ENCODE measurements around the gene TKTL2.

The TKTL2 gene

GRCh38 chr4:163473576-163473975, at the start of gene TKTL2:
TKTL2 (minus strand) TSS chr4:163473754; CDS start chr4:163473734, 20 bp downstream.
- H3K27me3 ChIP-seq (ENCODE audit: control insufficient read depth, insufficient read depth, low read length): no peaks in the 10 kb centered on the region
- no peak for DNase-seq (ENCODE audit: low read depth, low spot score)
- H3K9me3 ChIP-seq (ENCODE audit: control insufficient read depth, insufficient read depth, low read length): no peaks in the 10 kb centered on the region
- no peak within 1 kb of the TSS for H3K27ac ChIP-seq (ENCODE audit: low read length)
- no peaks in the 10 kb centered on the region for H3K4me1 ChIP-seq (ENCODE audit: control insufficient read depth, insufficient read depth, low read length)
- H3K36me3 ChIP-seq (ENCODE audit: control insufficient read depth, insufficient read depth, low read length): no peaks in the 10 kb centered on the region
- WGBS (ENCODE audit: insufficient coverage, insufficient read length): no CpG with 5 or more reads among the region's 32 CpGs
- H3K4me3 ChIP-seq (ENCODE audit: low read length): no peak within 1 kb of the TSS

- no peak for DNase-seq (ENCODE audit: low read depth, low spot score)
- no peaks in the 10 kb centered on the region for H3K9me3 ChIP-seq (ENCODE audit: control insufficient read depth, insufficient read depth, low read length)
- no peaks in the 10 kb centered on the region for H3K4me1 ChIP-seq (ENCODE audit: control insufficient read depth, insufficient read depth, low read length)
- no CpG with 5 or more reads among the region's 8 CpGs for WGBS (ENCODE audit: insufficient coverage, insufficient read length)
- H3K27me3 ChIP-seq (ENCODE audit: control insufficient read depth, insufficient read depth, low read length): no peaks in the 10 kb centered on the region
- no peak overlapping the region for H3K27ac ChIP-seq (ENCODE audit: low read length)
- no peak overlapping the region for H3K4me3 ChIP-seq (ENCODE audit: low read length)
- H3K36me3 ChIP-seq (ENCODE audit: control insufficient read depth, insufficient read depth, low read length): peaks cover 11% of the 10 kb centered on the region; the same call in 1 of the 2 replicates
Observed at GRCh38 chr4:163515198-163515597, 41.6 kb upstream of the TKTL2 start.

GRCh38 chr4:163505374-163505773, 31.8 kb upstream of the TKTL2 start:
- 100% methylated on average over 2 of the region's 3 CpGs for WGBS (ENCODE audit: insufficient coverage, insufficient read length)
- Histone ChIP-seq H3K27ac (ENCODE audit: low read length) (no peak overlapping the region), H3K4me1 (ENCODE audit: control insufficient read depth, insufficient read depth, low read length) (no peaks in the 10 kb centered on the region), H3K36me3 (ENCODE audit: control insufficient read depth, insufficient read depth, low read length) (peaks cover 4% of the 10 kb centered on the region; the same call in 1 of the 2 replicates), H3K27me3 (ENCODE audit: control insufficient read depth, insufficient read depth, low read length) (no peaks in the 10 kb centered on the region), H3K9me3 (ENCODE audit: control insufficient read depth, insufficient read depth, low read length) (no peaks in the 10 kb centered on the region), H3K4me3 (ENCODE audit: low read length) (no peak overlapping the region)
- no peak for DNase-seq (ENCODE audit: low read depth, low spot score)

GRCh38 chr4:163500586-163500985, 27.0 kb upstream of the TKTL2 start:
- Histone ChIP-seq H3K9me3 (ENCODE audit: control insufficient read depth, insufficient read depth, low read length) (no peaks in the 10 kb centered on the region), H3K4me1 (ENCODE audit: control insufficient read depth, insufficient read depth, low read length) (no peaks in the 10 kb centered on the region), H3K4me3 (ENCODE audit: low read length) (no peak overlapping the region), H3K27ac (ENCODE audit: low read length) (no peak overlapping the region), H3K27me3 (ENCODE audit: control insufficient read depth, insufficient read depth, low read length) (no peaks in the 10 kb centered on the region), H3K36me3 (ENCODE audit: control insufficient read depth, insufficient read depth, low read length) (no peaks in the 10 kb centered on the region)
- no peak for DNase-seq (ENCODE audit: low read depth, low spot score)
- no CpG with 5 or more reads among the region's 1 CpG for WGBS (ENCODE audit: insufficient coverage, insufficient read length)

- Histone ChIP-seq H3K36me3 (ENCODE audit: control insufficient read depth, insufficient read depth, low read length) (no peaks in the 10 kb centered on the region), H3K4me1 (ENCODE audit: control insufficient read depth, insufficient read depth, low read length) (no peaks in the 10 kb centered on the region), H3K27ac (ENCODE audit: low read length) (no peak overlapping the region), H3K27me3 (ENCODE audit: control insufficient read depth, insufficient read depth, low read length) (no peaks in the 10 kb centered on the region), H3K4me3 (ENCODE audit: low read length) (peak overlapping the region; percentile 29; the same call in 1 of the 2 replicates), H3K9me3 (ENCODE audit: control insufficient read depth, insufficient read depth, low read length) (no peaks in the 10 kb centered on the region)
- DNase-seq (ENCODE audit: low read depth, low spot score): no peak
- WGBS (ENCODE audit: insufficient coverage, insufficient read length): no CpG with 5 or more reads among the region's 1 CpG
Observed at GRCh38 chr4:163495900-163496299, 22.3 kb upstream of the TKTL2 start.

GRCh38 chr4:163494360-163495241, 21.0 kb upstream of the TKTL2 start, which contains the start of gene TMA16:
TMA16 (plus strand) TSS chr4:163494690; CDS start chr4:163494802, 112 bp downstream.
- Histone ChIP-seq H3K4me3 (ENCODE audit: low read length) (peak within 1 kb of the TSS; percentile 82), H3K27me3 (ENCODE audit: control insufficient read depth, insufficient read depth, low read length) (no peaks in the 10 kb centered on the region), H3K9me3 (ENCODE audit: control insufficient read depth, insufficient read depth, low read length) (no peaks in the 10 kb centered on the region), H3K36me3 (ENCODE audit: control insufficient read depth, insufficient read depth, low read length) (no peaks in the 10 kb centered on the region), H3K27ac (ENCODE audit: low read length) (no peak within 1 kb of the TSS), H3K4me1 (ENCODE audit: control insufficient read depth, insufficient read depth, low read length) (no peaks in the 10 kb centered on the region)
- peak; percentile 80 for DNase-seq (ENCODE audit: low read depth, low spot score)
- WGBS (ENCODE audit: insufficient coverage, insufficient read length): no CpG with 5 or more reads among the region's 64 CpGs

GRCh38 chr4:163493643-163494359, 20.2 kb upstream of the TKTL2 start:
- no CpG with 5 or more reads among the region's 28 CpGs for WGBS (ENCODE audit: insufficient coverage, insufficient read length)
- H3K4me1 ChIP-seq (ENCODE audit: control insufficient read depth, insufficient read depth, low read length): no peaks in the 10 kb centered on the region
- H3K27ac ChIP-seq (ENCODE audit: low read length): no peak overlapping the region
- H3K27me3 ChIP-seq (ENCODE audit: control insufficient read depth, insufficient read depth, low read length): no peaks in the 10 kb centered on the region
- H3K9me3 ChIP-seq (ENCODE audit: control insufficient read depth, insufficient read depth, low read length): no peaks in the 10 kb centered on the region
- no peak for DNase-seq (ENCODE audit: low read depth, low spot score)
- peak overlapping the region; percentile 82; the same call in 1 of the 2 replicates for H3K4me3 ChIP-seq (ENCODE audit: low read length)
- H3K36me3 ChIP-seq (ENCODE audit: control insufficient read depth, insufficient read depth, low read length): no peaks in the 10 kb centered on the region

- Histone ChIP-seq H3K9me3 (ENCODE audit: control insufficient read depth, insufficient read depth, low read length) (no peaks in the 10 kb centered on the region), H3K4me1 (ENCODE audit: control insufficient read depth, insufficient read depth, low read length) (no peaks in the 10 kb centered on the region), H3K36me3 (ENCODE audit: control insufficient read depth, insufficient read depth, low read length) (no peaks in the 10 kb centered on the region), H3K27ac (ENCODE audit: low read length) (no peak overlapping the region), H3K27me3 (ENCODE audit: control insufficient read depth, insufficient read depth, low read length) (no peaks in the 10 kb centered on the region), H3K4me3 (ENCODE audit: low read length) (no peak overlapping the region)
- DNase-seq (ENCODE audit: low read depth, low spot score): no peak
- no CpG with 5 or more reads among the region's 6 CpGs for WGBS (ENCODE audit: insufficient coverage, insufficient read length)
Observed at GRCh38 chr4:163492951-163493504, 19.5 kb upstream of the TKTL2 start.

- H3K4me1 ChIP-seq (ENCODE audit: control insufficient read depth, insufficient read depth, low read length): no peaks in the 10 kb centered on the region
- H3K36me3 ChIP-seq (ENCODE audit: control insufficient read depth, insufficient read depth, low read length): no peaks in the 10 kb centered on the region
- no peak overlapping the region for H3K27ac ChIP-seq (ENCODE audit: low read length)
- WGBS (ENCODE audit: insufficient coverage, insufficient read length): no CpG with 5 or more reads among the region's 1 CpG
- no peak overlapping the region for H3K4me3 ChIP-seq (ENCODE audit: low read length)
- DNase-seq (ENCODE audit: low read depth, low spot score): no peak
- no peaks in the 10 kb centered on the region for H3K9me3 ChIP-seq (ENCODE audit: control insufficient read depth, insufficient read depth, low read length)
- no peaks in the 10 kb centered on the region for H3K27me3 ChIP-seq (ENCODE audit: control insufficient read depth, insufficient read depth, low read length)
Observed at GRCh38 chr4:163489929-163490328, 16.4 kb upstream of the TKTL2 start.

- Histone ChIP-seq H3K27me3 (ENCODE audit: control insufficient read depth, insufficient read depth, low read length) (no peaks in the 10 kb centered on the region), H3K4me1 (ENCODE audit: control insufficient read depth, insufficient read depth, low read length) (no peaks in the 10 kb centered on the region), H3K4me3 (ENCODE audit: low read length) (no peak overlapping the region), H3K36me3 (ENCODE audit: control insufficient read depth, insufficient read depth, low read length) (no peaks in the 10 kb centered on the region), H3K9me3 (ENCODE audit: control insufficient read depth, insufficient read depth, low read length) (no peaks in the 10 kb centered on the region), H3K27ac (ENCODE audit: low read length) (no peak overlapping the region)
- no CpG with 5 or more reads among the region's 1 CpG for WGBS (ENCODE audit: insufficient coverage, insufficient read length)
- DNase-seq (ENCODE audit: low read depth, low spot score): no peak
Observed at GRCh38 chr4:163486321-163486720, 12.8 kb upstream of the TKTL2 start.
